DOHH2 (cell line): ENCODE measurements around the gene RAB3A.
"Not testable (repeated sequence)": the region's sequence is repeated elsewhere in the genome, so short reads cannot be mapped to it uniquely, and the experiment has no call there.

Experiments used
- H3F3A ChIP-seq: fragments of 200-600 bp; sonication (generic), shearing (Covaris generic); 2 replicates; pipeline ENCODE4 v1.6.0; 2016; ENCODE audit warnings: antibody characterized with exemption, mild to moderate bottlenecking; ENCODE audit not compliant: control insufficient read depth, insufficient read depth
- H3K27ac ChIP-seq: fragments of 200-600 bp; sonication (generic); 2 replicates; pipeline ENCODE4 v1.5.1; 2014; ENCODE audit warnings: low read depth, mild to moderate bottlenecking, low read length, moderate library complexity
- H3K27me3 ChIP-seq: fragments of 200-600 bp; sonication (generic); 2 replicates; pipeline ENCODE4 v1.6.1; 2014; ENCODE audit warnings: mild to moderate bottlenecking, low read length, mixed read lengths; ENCODE audit not compliant: control insufficient read depth
- H3K36me3 ChIP-seq: fragments of 200-600 bp; sonication (generic); 2 replicates; pipeline ENCODE4 v1.6.1; 2014; ENCODE audit warnings: mild to moderate bottlenecking, low read length, moderate library complexity, mixed read lengths; ENCODE audit not compliant: control insufficient read depth
- H3K4me1 ChIP-seq: fragments of 200-600 bp; sonication (generic); 2 replicates; pipeline ENCODE4 v1.6.1; 2014; ENCODE audit warnings: mild to moderate bottlenecking, low read length, mixed read lengths; ENCODE audit not compliant: control insufficient read depth
- H3K4me2 ChIP-seq: fragments of 200-600 bp; sonication (generic); 2 replicates; pipeline ENCODE4 v1.6.0; 2014; ENCODE audit warnings: mild to moderate bottlenecking, low read length, moderate library complexity
- H3K4me3 ChIP-seq: fragments of 200-600 bp; sonication (generic); 2 replicates; pipeline ENCODE4 v1.5.1; 2014; ENCODE audit warnings: mild to moderate bottlenecking, low read length, mixed read lengths
- H3K79me2 ChIP-seq: fragments of 200-600 bp; sonication (generic); 2 replicates; pipeline ENCODE4 v1.6.1; 2014; ENCODE audit warnings: mild to moderate bottlenecking, low read length, mixed read lengths; ENCODE audit not compliant: control insufficient read depth
- H3K9me2 ChIP-seq: fragments of 200-600 bp; sonication (generic); replicated peaks from 2 replicates; pipeline ENCODE4 v1.6.1; 2014; ENCODE audit warnings: mild to moderate bottlenecking, low read length, mixed read lengths; ENCODE audit not compliant: control insufficient read depth
- H3K9me3 ChIP-seq: fragments of 200-600 bp; sonication (generic); 2 replicates; pipeline ENCODE4 v1.6.1; 2014; ENCODE audit warnings: antibody characterized with exemption, low read length, mixed read lengths; ENCODE audit not compliant: control insufficient read depth, insufficient read depth
- H4K20me1 ChIP-seq: fragments of 200-600 bp; sonication (generic); 2 replicates; pipeline ENCODE4 v1.6.0; 2014; ENCODE audit warnings: low read depth, mild to moderate bottlenecking, antibody characterized with exemption, low read length, moderate library complexity; ENCODE audit not compliant: control insufficient read depth, insufficient read depth
- CTCF ChIP-seq: fragments of 200-600 bp; sonication (generic); IDR thresholded peaks from one replicate; pipeline ENCODE4 v1.5.1; 2014; ENCODE audit warnings: antibody characterized with exemption, mild to moderate bottlenecking, low read depth, low read length; ENCODE audit not compliant: poor library complexity, severe bottlenecking
- EZH2phosphoT487 ChIP-seq: fragments of 200-600 bp; sonication (generic); IDR thresholded peaks from 2 replicates; pipeline ENCODE4 v1.6.1; 2017; ENCODE audit warnings: borderline replicate concordance, mild to moderate bottlenecking, antibody characterized with exemption, low read length, moderate library complexity, mixed read lengths

RAB3A gene

GRCh38 chr19:18218159-18218558 lies 14.3 kb upstream of the RAB3A start:
- Histone ChIP-seq H3K4me2 (no peak overlapping the region), H3K27me3 (peaks cover 38% of the 10 kb centered on the region), H3K9me3 (no peaks in the 10 kb centered on the region), H3K79me2 (no peaks in the 10 kb centered on the region), H3K9me2 (no peaks in the 10 kb centered on the region), H3K4me1 (no peaks in the 10 kb centered on the region), H3K4me3 (no peak overlapping the region), H3K27ac (no peak overlapping the region), H3K36me3 (no peaks in the 10 kb centered on the region), H4K20me1 (no peaks in the 10 kb centered on the region), H3F3A (no peaks in the 10 kb centered on the region)
- TF ChIP-seq CTCF (no peak), EZH2phosphoT487 (no peak)

GRCh38 chr19:18216789-18217188 lies 12.9 kb upstream of the RAB3A start:
- no peak for TF ChIP-seq EZH2phosphoT487
- no peak for TF ChIP-seq CTCF
- H3K4me3 ChIP-seq: no peak overlapping the region
- no peak overlapping the region for H3K27ac ChIP-seq
- no peaks in the 10 kb centered on the region for H3F3A ChIP-seq
- H3K4me1 ChIP-seq: no peaks in the 10 kb centered on the region
- H3K79me2 ChIP-seq: no peaks in the 10 kb centered on the region
- no peak overlapping the region for H3K4me2 ChIP-seq
- H3K27me3 ChIP-seq: peaks cover 34% of the 10 kb centered on the region
- no peaks in the 10 kb centered on the region for H3K9me2 ChIP-seq
- H3K9me3 ChIP-seq: no peaks in the 10 kb centered on the region
- H4K20me1 ChIP-seq: no peaks in the 10 kb centered on the region
- H3K36me3 ChIP-seq: no peaks in the 10 kb centered on the region

GRCh38 chr19:18214779-18215433 lies 11.1 kb upstream of the RAB3A start:
- H3K9me2 ChIP-seq: no peaks in the 10 kb centered on the region
- H3K27ac ChIP-seq: no peak overlapping the region
- H3K9me3 ChIP-seq: no peaks in the 10 kb centered on the region
- no peak overlapping the region for H3K4me3 ChIP-seq
- peaks cover 34% of the 10 kb centered on the region for H3K27me3 ChIP-seq
- H3F3A ChIP-seq: no peaks in the 10 kb centered on the region
- H3K4me2 ChIP-seq: no peak overlapping the region
- no peak for TF ChIP-seq EZH2phosphoT487
- TF ChIP-seq CTCF: no peak
- no peaks in the 10 kb centered on the region for H4K20me1 ChIP-seq
- H3K79me2 ChIP-seq: no peaks in the 10 kb centered on the region
- no peaks in the 10 kb centered on the region for H3K4me1 ChIP-seq
- no peaks in the 10 kb centered on the region for H3K36me3 ChIP-seq

GRCh38 chr19:18211683-18212082 lies 7.8 kb upstream of the RAB3A start:
- TF ChIP-seq CTCF: no peak
- TF ChIP-seq EZH2phosphoT487: no peak
- peaks cover 4% of the 10 kb centered on the region for H3K4me1 ChIP-seq
- no peak overlapping the region for H3K27ac ChIP-seq
- H3K4me3 ChIP-seq: no peak overlapping the region
- no peaks in the 10 kb centered on the region for H3K9me3 ChIP-seq
- H4K20me1 ChIP-seq: no peaks in the 10 kb centered on the region
- peaks cover 6% of the 10 kb centered on the region for H3F3A ChIP-seq
- no peak overlapping the region for H3K4me2 ChIP-seq
- H3K27me3 ChIP-seq: peaks cover 21% of the 10 kb centered on the region
- no peaks in the 10 kb centered on the region for H3K36me3 ChIP-seq
- H3K9me2 ChIP-seq: no peaks in the 10 kb centered on the region
- no peaks in the 10 kb centered on the region for H3K79me2 ChIP-seq

- H3K4me3 ChIP-seq, H3K27ac ChIP-seq, H3K4me2 ChIP-seq, H3K36me3 ChIP-seq, H3K9me3 ChIP-seq, H3F3A ChIP-seq, H3K9me2 ChIP-seq, H4K20me1 ChIP-seq: not testable (repeated sequence)
- H3K79me2 ChIP-seq: peaks cover 10% of the 10 kb centered on the region
- peaks cover 17% of the 10 kb centered on the region for H3K4me1 ChIP-seq
- peaks cover 18% of the 10 kb centered on the region for H3K27me3 ChIP-seq
Observed at GRCh38 chr19:18209912-18210311, 6.1 kb upstream of the RAB3A start.
